ENCODE data around the gene ITLN2. TPM values are rescaled to one million over a fixed set of nuclear protein-coding genes. Genes with fewer than 3 reads are reported as not detected.

ITLN2 gene
- not detected in 2 replicates for total RNA-seq

GRCh38 chr1:160954158-160955104 is at the start of gene ITLN2:
Gene ITLN2, minus strand, starts transcription at chr1:160954809. Its CDS starts 68 bp downstream, at chr1:160954741.

Other genes with a start within 250 kb of the ITLN2 start
- not detected in 2 replicates for gene CD48, start 243.0 kb downstream of the ITLN2 start, total RNA-seq
- gene SLAMF7, start 215.6 kb downstream of the ITLN2 start, total RNA-seq = not detected in 2 replicates
- not detected in 2 replicates for gene LY9, start 158.6 kb downstream of the ITLN2 start, total RNA-seq
- 0.65 TPM in 1 of 2 replicates, not detected in the other for gene CD244, start 91.9 kb downstream of the ITLN2 start, total RNA-seq
- gene ITLN1, start 69.6 kb downstream of the ITLN2 start, total RNA-seq = 0.65 and 1.8 TPM in 2 replicates
- gene F11R, start 66.3 kb upstream of the ITLN2 start, total RNA-seq = 13.0 and 20.9 TPM in 2 replicates
- gene TSTD1, start 84.2 kb upstream of the ITLN2 start, total RNA-seq = 0.49 and 6.0 TPM in 2 replicates
- 49.8 and 57.2 TPM in 2 replicates for gene USF1, start 91.2 kb upstream of the ITLN2 start, total RNA-seq
- 1.8 TPM in 1 of 2 replicates, not detected in the other for gene ARHGAP30, start 115.1 kb upstream of the ITLN2 start, total RNA-seq
- not detected in 2 replicates for gene NECTIN4, start 134.7 kb upstream of the ITLN2 start, total RNA-seq
- 0.16 and 7.6 TPM in 2 replicates for gene KLHDC9, start 143.6 kb upstream of the ITLN2 start, total RNA-seq
- gene PFDN2, start 163.2 kb upstream of the ITLN2 start, total RNA-seq = 32.1 and 40.5 TPM in 2 replicates
- 26.2 and 30.7 TPM in 2 replicates for gene NIT1, start 163.3 kb upstream of the ITLN2 start, total RNA-seq
- gene DEDD, start 177.9 kb upstream of the ITLN2 start, total RNA-seq = 22.7 and 22.8 TPM in 2 replicates
- 60.6 and 78.7 TPM in 2 replicates for gene UFC1, start 199.2 kb upstream of the ITLN2 start, total RNA-seq
- 7.3 and 7.4 TPM in 2 replicates for gene USP21, start 204.7 kb upstream of the ITLN2 start, total RNA-seq
- gene PPOX, start 211.6 kb upstream of the ITLN2 start, total RNA-seq = 13.4 TPM in 2 replicates
- gene B4GALT3, start 222.7 kb upstream of the ITLN2 start, total RNA-seq = 15.3 and 17.0 TPM in 2 replicates
- 6.5 and 12.2 TPM in 2 replicates for gene ADAMTS4, start 244.2 kb upstream of the ITLN2 start, total RNA-seq
- 82.5 and 92.6 TPM in 2 replicates for gene NDUFS2, start 247.6 kb upstream of the ITLN2 start, total RNA-seq

Data from cardiac atrium fibroblast (primary cell).